ENCODE data around the gene EBP. TPM values are rescaled to one million over a fixed set of nuclear protein-coding genes. Genes with fewer than 3 reads are reported as not detected.
"Not testable (repeated sequence)": the region's sequence is repeated elsewhere in the genome, so short reads cannot be mapped to it uniquely, and the experiment has no call there.

EBP gene
- total and polyA plus RNA-seq, 5 experiments from 2014 or later = 30.7 to 88.8 (median 77.0) TPM

DNA sequence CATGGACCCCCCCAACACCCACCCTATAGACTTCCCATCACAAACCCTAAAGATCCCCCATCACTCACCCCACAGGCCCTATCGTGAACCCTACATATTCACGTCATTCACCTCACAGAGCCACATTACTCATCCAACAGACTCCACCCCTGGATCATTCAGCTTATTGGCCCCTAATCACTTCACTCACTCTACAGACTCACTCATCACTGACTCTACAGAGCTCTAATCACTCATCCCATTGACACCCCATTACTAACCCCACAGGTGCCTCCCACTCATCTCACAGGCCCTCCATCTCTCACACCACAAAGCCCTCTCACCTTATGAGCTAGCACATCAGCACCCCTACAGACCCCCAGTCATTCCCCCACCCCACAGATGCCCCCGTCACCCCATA, 11.6 kb downstream of the EBP start:
- no peak overlapping the region for H3K27ac Mint-ChIP-seq
- DNase-seq (no peak), ATAC-seq (no peak)
- no peaks in the 10 kb centered on the region for H3K27me3 Mint-ChIP-seq
- H3K4me1 Mint-ChIP-seq = peaks cover 0 to 11% (median 7%) of the 10 kb centered on the region in 4 donors
- H3K9me3 Mint-ChIP-seq = no peaks in the 10 kb centered on the region
- no peak overlapping the region for H3K4me3 Mint-ChIP-seq
- H3K36me3 Mint-ChIP-seq = peaks cover 0 to 10% (median 0%) of the 10 kb centered on the region in 3 donors
- POLR2A ChIA-PET = no interaction called here

DNA sequence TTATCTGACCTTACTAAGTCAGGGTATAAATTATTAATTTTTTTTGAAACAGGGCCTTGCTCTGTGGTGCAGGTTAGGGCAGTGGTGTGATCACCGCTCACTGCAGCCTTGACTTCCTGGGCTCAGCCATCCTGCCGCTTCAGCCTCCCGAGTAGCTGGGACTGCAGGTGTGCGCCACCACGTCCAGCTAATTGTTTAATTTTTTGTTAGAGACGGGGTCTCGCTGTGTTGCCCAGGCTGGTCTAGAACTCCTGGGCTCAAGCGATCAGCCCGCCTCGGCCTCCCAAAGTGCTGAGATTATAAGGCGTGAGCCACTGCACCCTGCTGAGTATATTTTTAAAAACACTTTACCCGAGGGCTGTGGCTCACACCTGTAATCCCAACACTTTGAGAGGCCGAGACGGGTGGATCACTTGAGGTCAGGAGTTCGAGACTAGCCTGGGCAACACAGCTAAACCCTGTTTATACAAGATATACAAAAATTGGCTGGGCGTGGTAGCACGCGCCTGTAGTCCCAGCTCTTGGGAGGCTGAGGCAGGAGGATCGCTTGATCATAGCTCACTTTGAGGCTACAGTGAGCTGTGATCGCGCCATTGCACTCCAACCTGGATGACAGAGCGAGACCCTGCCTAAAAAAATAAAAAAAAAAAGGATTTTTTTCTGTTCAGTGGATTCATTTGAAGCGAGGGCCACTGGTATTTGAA, 17.2 kb downstream of the EBP start:
- no peak for ATAC-seq
- Mint-ChIP-seq H3K4me1 (peaks cover 15 to 23% (median 19%) of the 10 kb centered on the region in 4 donors), H3K4me3 (peak overlapping the region; percentile 84 to 96 (median 87)), H3K9me3 (no peaks in the 10 kb centered on the region), H3K27me3 (no peaks in the 10 kb centered on the region), H3K36me3 (peaks cover 0 to 17% (median 0%) of the 10 kb centered on the region in 3 donors), H3K27ac (peak overlapping the region in 9 of 10 donors; percentile 66 to 99 (median 97))
- no peak for DNase-seq
- POLR2A ChIA-PET = interaction anchor here (0.5 to 2.6 kb wide), 12 partner anchors 13 to 263 kb away, joined by 3 to 44 read pairs (median 4); partner anchors contain the start of genes EBP, FTSJ1, HDAC6 and RBM3

DNA sequence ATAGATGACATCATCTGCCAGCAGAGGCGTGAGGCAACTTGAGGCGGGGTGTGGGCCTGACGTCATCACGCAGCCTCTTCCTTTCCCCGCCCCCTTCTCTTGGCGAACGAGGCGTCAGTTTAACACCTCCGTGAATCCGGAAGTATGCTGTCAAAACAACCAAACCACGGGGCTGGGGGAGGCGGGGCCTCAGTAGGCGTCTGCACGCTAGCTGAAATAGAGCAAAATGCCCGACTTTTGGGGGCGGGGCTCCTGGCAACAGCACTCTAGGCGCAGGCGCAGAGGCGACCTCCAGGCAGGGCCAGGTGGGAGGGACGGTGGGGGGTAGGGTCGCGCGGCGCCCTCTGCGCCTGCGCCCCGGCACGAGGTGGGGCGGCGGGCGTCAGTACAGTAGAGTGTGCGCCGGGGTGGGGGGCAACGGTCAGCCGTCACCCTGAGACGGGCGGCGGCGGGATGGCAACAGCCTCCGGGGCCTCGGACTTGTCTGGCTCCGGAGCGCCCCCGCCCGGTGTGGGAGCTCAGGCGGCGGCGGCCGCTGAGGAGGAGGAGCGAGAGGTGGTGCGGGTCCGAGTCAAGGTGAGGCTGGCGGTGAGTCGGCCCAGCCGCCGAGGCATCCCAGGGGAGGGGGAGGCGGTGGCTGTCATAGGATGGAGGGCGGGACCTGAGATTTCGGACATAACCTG, 17.9 kb downstream of the EBP start, which contains the start of gene TBC1D25:
Gene TBC1D25, plus strand, starts transcription at position 370 of the 683 bp plus-strand sequence. Its CDS starts 84 bp downstream, at position 454.
- POLR2A ChIA-PET = interaction anchor here (0.5 to 2.6 kb wide), 19 partner anchors 11 to 461 kb away, joined by 3 to 44 read pairs (median 4); partner anchors contain the start of genes EBP, FTSJ1, HDAC6 and OTUD5
- peaks cover 0 to 23% (median 0%) of the 10 kb centered on the region in 3 donors for H3K36me3 Mint-ChIP-seq
- no peaks in the 10 kb centered on the region for H3K9me3 Mint-ChIP-seq
- ATAC-seq = peak; percentile 87 to 88
- no peaks in the 10 kb centered on the region for H3K27me3 Mint-ChIP-seq
- H3K4me1 Mint-ChIP-seq = peaks cover 12 to 23% (median 20%) of the 10 kb centered on the region in 4 donors
- H3K4me3 Mint-ChIP-seq = peak within 1 kb of the TSS; percentile 84 to 96 (median 87)
- peak; percentile 80 to 99 (median 96) for DNase-seq
- peak within 1 kb of the TSS; percentile 66 to 99 (median 96) for H3K27ac Mint-ChIP-seq

DNA sequence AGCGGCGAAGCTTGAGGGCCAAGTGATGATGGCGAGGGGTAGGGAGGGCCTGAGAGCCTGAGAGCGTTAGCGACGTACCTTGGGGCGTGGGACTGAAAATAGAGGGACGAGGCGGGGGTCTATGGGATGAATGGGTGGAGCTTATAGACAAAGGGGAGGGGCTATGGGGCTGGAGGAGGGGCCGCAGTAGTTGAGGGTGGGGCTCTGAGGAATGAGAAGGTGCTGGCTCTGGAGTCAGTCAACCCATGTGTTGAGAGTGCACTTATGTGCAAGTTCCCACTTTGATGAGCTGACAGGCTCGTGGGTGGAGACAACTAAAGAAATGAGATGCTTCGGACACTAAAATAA, 18.4 kb downstream of the EBP start:
- ATAC-seq = peak; percentile 40 to 48
- Mint-ChIP-seq H3K9me3 (no peaks in the 10 kb centered on the region), H3K27ac (peak overlapping the region; percentile 66 to 99 (median 96)), H3K27me3 (no peaks in the 10 kb centered on the region), H3K4me1 (peaks cover 9 to 23% (median 20%) of the 10 kb centered on the region in 4 donors), H3K4me3 (peak overlapping the region; percentile 84 to 96 (median 87)), H3K36me3 (peaks cover 0 to 28% (median 0%) of the 10 kb centered on the region in 3 donors)
- peak; percentile 29 to 72 (median 62) for DNase-seq
- POLR2A ChIA-PET = interaction anchor here (0.6 to 2.6 kb wide), 14 partner anchors 10 to 461 kb away, joined by 3 to 44 read pairs (median 4); partner anchors contain the start of genes EBP, HDAC6, OTUD5 and RBM3

DNA sequence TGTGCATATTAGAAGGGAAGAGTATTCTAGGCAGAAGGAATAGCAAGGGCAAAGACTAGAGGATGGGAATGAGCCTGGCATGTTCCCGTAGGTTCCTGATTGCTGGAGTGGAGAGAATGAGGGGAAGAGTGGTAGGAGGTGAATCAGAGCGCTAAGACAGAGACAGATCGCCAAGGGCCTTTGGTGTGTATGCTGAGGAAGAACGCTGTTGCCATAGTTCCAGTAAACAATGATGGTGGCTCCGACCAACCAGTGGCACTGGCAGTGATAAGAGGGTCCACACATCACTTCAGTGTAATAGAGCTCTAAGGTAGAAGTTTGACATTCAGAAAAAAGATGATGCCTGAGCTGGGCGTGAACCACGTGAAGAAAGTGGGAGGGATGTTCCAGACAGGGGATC, 18.9 kb downstream of the EBP start:
- Mint-ChIP-seq H3K27ac (peak overlapping the region; percentile 66 to 99 (median 96)), H3K27me3 (no peaks in the 10 kb centered on the region), H3K9me3 (no peaks in the 10 kb centered on the region), H3K4me1 (peaks cover 11 to 22% (median 20%) of the 10 kb centered on the region in 4 donors), H3K4me3 (peak overlapping the region; percentile 84 to 96 (median 87)), H3K36me3 (peaks cover 0 to 31% (median 0%) of the 10 kb centered on the region in 3 donors)
- DNase-seq = peak in 3 of 10 donors; percentile 2 to 20 (median 6)
- ATAC-seq = no peak
- POLR2A ChIA-PET = interaction anchor here (0.6 to 2.6 kb wide), 12 partner anchors 10 to 418 kb away, joined by 3 to 44 read pairs (median 4); partner anchors contain the start of genes HDAC6, OTUD5 and RBM3

DNA sequence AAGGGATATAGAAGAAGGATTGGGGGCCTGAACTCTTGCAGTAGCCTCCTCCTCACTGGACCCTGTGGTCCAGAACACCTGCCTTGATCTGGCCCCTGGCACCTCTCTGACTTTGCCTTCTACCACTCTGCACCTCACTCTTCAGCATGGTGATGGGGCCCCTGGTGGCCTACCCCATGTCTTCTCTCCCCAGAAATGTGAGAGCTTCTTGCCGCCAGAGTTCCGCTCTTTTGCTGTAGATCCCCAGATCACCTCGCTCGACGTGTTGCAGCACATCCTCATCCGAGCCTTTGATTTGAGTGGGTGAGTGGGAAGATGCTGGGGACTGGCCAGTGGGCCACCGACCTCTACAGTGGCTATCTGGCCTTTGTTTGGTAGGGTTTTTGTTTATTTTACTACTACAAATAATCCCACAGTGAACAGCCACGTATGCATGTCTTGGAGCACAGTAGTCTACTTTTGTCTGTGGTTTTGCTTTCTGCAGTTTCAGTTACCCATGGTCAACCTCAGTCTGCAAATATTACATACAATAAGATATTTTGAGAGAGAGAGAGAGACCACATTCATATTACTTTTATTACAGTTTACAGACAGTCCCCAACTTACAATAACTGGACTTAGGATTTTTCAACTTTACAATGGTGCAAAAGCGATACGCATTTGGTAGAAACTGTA, 19.7 kb downstream of the EBP start:
- Mint-ChIP-seq H3K9me3 (no peaks in the 10 kb centered on the region), H3K27me3 (no peaks in the 10 kb centered on the region), H3K4me1 (peaks cover 11 to 22% (median 20%) of the 10 kb centered on the region in 4 donors), H3K36me3 (peaks cover 0 to 33% (median 0%) of the 10 kb centered on the region in 3 donors), H3K27ac (peak overlapping the region in 8 of 10 donors; percentile 66 to 99 (median 96)), H3K4me3 (peak overlapping the region in 9 of 10 donors; percentile 37 to 96 (median 87))
- ATAC-seq = no peak
- no peak for DNase-seq
- POLR2A ChIA-PET = no interaction called here

DNA sequence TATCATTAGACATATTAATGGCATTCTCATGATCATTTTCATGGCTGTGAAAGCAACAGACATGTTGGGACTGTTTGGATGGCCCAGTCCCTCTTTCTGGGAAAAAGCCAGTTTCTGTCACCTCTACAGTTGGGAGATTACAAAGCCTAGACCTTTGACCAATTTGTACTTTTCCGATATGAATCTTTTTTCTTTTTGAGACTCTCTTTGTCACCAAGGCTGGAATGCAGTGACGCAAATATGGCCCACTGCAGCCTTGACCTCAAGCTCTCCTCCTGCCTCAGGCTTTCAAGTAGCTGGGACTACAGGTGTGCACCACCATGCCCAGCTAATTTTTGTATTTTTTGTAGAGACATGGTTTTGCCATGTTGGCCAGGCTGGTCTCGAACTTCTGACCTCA, 27.3 kb downstream of the EBP start:
- no peak overlapping the region for H3K4me3 Mint-ChIP-seq
- H3K27ac Mint-ChIP-seq = peak overlapping the region in 2 of 10 donors; percentile 28 to 59
- H3K27me3 Mint-ChIP-seq = no peaks in the 10 kb centered on the region
- H3K9me3 Mint-ChIP-seq = no peaks in the 10 kb centered on the region
- no peak for DNase-seq
- H3K36me3 Mint-ChIP-seq = peaks cover 0 to 69% (median 0%) of the 10 kb centered on the region in 3 donors
- H3K4me1 Mint-ChIP-seq = peaks cover 0 to 2% (median under 1%) of the 10 kb centered on the region in 4 donors
- POLR2A ChIA-PET = interaction anchor here (0.5 kb wide), 1 partner anchor 566 kb away, joined by 3 read pairs; no protein-coding TSS in a partner anchor
- no peak for ATAC-seq

DNA sequence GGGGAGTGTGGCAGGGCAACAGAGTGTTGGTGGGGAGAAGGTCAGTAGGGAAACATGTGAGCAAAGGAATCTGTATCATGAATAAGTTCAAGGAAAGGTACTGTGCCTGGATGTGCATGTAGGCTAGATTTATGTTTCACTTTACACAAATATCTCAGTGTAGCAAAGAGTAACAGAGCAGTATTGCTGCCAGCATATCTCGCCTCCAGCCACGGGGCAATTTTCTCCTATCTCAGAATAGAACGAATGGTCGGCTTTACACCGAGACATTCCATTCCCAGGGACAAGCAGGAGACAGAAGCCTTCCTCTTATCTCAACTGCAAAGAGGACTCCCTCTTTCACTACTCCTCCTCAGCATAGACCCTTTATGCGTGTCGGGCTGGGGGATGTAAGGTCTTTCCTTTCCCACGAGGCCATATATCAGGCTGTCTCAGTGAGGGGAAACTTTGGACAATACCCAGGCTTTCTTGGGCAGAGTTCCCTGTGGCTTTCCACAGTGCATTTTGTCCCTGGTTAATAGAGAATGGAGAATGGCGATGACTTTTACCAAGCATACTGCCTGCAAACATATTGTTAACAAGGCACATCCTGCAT, 34.2 kb downstream of the EBP start:
- H3K4me1 Mint-ChIP-seq, DNase-seq, ATAC-seq, H3K27ac Mint-ChIP-seq, H3K27me3 Mint-ChIP-seq, H3K4me3 Mint-ChIP-seq, POLR2A ChIA-PET, H3K9me3 Mint-ChIP-seq: not testable (repeated sequence)
- H3K36me3 Mint-ChIP-seq = peaks cover 0 to 66% (median 0%) of the 10 kb centered on the region in 3 donors

DNA sequence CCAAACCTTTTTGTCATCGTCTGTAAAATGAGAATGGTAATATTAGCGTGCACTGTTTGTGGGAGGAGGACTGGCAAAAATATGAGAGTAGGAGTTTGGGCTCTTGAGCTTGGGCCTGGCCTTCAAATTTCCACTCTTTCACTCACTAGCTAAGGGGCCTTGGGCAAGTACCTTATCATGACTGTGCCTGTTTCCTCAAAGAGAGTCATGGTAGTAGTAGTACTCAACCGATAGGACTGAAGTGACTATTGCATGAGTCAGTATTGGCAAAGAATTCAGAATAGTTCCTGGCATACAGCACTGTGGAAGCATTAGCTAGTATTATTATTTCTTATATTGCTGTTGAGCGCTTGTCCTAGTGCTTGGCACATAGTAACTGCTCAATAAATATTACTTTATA, 36.7 kb downstream of the EBP start:
- no peaks in the 10 kb centered on the region for H3K27me3 Mint-ChIP-seq
- peaks cover 0 to 5% (median 2%) of the 10 kb centered on the region in 4 donors for H3K4me1 Mint-ChIP-seq
- H3K36me3 Mint-ChIP-seq = peaks cover 0 to 57% (median 0%) of the 10 kb centered on the region in 3 donors
- DNase-seq = no peak
- no peaks in the 10 kb centered on the region for H3K9me3 Mint-ChIP-seq
- no peak overlapping the region for H3K4me3 Mint-ChIP-seq
- POLR2A ChIA-PET = no interaction called here
- peak overlapping the region in 1 of 10 donors; percentile 25 for H3K27ac Mint-ChIP-seq
- ATAC-seq = no peak

DNA sequence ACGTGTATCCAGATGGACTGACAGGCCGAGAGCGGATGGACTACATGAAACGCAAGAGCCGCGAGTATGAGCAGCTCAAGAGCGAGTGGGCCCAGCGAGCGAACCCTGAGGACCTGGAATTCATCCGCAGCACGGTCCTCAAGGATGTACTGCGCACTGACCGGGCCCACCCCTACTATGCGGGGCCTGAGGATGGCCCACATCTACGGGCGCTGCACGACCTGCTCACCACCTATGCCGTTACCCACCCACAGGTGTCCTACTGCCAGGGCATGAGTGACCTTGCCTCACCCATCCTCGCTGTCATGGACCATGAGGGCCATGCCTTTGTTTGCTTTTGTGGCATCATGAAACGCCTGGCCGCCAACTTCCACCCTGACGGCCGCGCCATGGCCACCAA, 38.0 kb downstream of the EBP start:
- no peaks in the 10 kb centered on the region for H3K27me3 Mint-ChIP-seq
- POLR2A ChIA-PET = no interaction called here
- H3K4me3 Mint-ChIP-seq = no peak overlapping the region
- ATAC-seq = no peak
- no peak for DNase-seq
- no peak overlapping the region for H3K27ac Mint-ChIP-seq
- H3K4me1 Mint-ChIP-seq = peaks cover 0 to 4% (median 1%) of the 10 kb centered on the region in 4 donors
- H3K9me3 Mint-ChIP-seq = no peaks in the 10 kb centered on the region
- peaks cover 0 to 58% (median 0%) of the 10 kb centered on the region in 3 donors for H3K36me3 Mint-ChIP-seq

DNA sequence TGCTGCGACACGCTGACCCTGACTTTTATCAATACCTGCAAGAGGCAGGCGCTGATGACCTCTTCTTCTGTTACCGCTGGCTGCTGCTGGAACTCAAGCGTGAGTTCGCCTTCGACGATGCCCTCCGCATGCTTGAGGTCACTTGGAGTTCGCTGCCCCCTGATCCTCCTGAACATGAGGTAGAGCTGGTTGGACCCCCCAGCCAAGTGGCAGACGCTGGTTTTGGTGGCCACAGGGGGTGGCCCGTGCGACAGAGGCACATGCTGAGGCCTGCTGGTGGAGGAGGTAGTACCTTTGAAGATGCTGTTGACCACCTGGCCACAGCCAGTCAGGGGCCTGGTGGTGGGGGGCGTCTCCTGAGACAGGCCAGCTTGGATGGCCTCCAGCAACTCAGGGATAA, 38.4 kb downstream of the EBP start:
- POLR2A ChIA-PET = no interaction called here
- DNase-seq (no peak), ATAC-seq (no peak)
- Mint-ChIP-seq H3K9me3 (no peaks in the 10 kb centered on the region), H3K27me3 (no peaks in the 10 kb centered on the region), H3K4me1 (no peaks in the 10 kb centered on the region), H3K4me3 (no peak overlapping the region), H3K27ac (peak overlapping the region in 1 of 10 donors; percentile 62), H3K36me3 (peaks cover 0 to 55% (median 0%) of the 10 kb centered on the region in 3 donors)

DNA sequence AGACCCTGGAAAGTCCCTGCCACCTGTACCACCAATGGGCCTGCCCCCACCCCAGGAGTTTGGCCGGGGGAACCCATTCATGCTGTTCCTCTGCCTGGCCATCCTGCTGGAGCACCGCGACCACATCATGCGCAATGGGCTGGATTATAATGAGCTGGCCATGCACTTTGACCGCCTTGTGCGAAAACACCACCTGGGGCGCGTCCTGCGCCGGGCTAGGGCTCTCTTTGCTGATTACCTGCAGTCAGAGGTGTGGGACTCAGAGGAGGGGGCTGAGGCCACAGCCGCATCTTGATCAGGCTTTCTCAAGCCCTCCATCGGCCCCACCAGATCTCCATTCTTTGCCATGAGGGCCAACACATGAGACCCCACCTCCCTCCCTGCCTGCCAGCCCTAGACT, 39.1 kb downstream of the EBP start:
- POLR2A ChIA-PET = interaction anchor here (1.4 kb wide), 1 partner anchor 13 kb away, joined by 4 read pairs; the partner anchor contains the start of gene RBM3

More for the DNA sequence above, 39.1 kb downstream of the EBP start:
- H3K9me3 Mint-ChIP-seq = no peaks in the 10 kb centered on the region
- H3K4me1 Mint-ChIP-seq = no peaks in the 10 kb centered on the region
- ATAC-seq = no peak
- H3K36me3 Mint-ChIP-seq = peaks cover 0 to 49% (median 0%) of the 10 kb centered on the region in 3 donors
- DNase-seq = no peak
- no peak overlapping the region for H3K27ac Mint-ChIP-seq
- no peak overlapping the region for H3K4me3 Mint-ChIP-seq
- no peaks in the 10 kb centered on the region for H3K27me3 Mint-ChIP-seq

Data from naive thymus-derived CD8-positive, alpha-beta T cell (primary cell).